AG10803 (cell line): Measurements from ENCODE around the gene RAB9A.
"Not testable (repeated sequence)": the region's sequence is repeated elsewhere in the genome, so short reads cannot be mapped to it uniquely, and the experiment has no call there.

Experiments used
- DNase-seq: peaks from one replicate; pipeline ENCODE4 v3.0.0; 2010; ENCODE audit warnings: low read depth
- H3K4me3 ChIP-seq: 2 replicates; pipeline ENCODE4 v1.5.1; 2011; ENCODE audit warnings: mild to moderate bottlenecking, low read length, control low read depth
- CTCF ChIP-seq: conservative IDR thresholded peaks from 2 replicates; pipeline ENCODE4 v1.5.1; 2011; ENCODE audit warnings: mild to moderate bottlenecking, low read length, control low read depth, inconsistent platforms

The RAB9A gene

DNA sequence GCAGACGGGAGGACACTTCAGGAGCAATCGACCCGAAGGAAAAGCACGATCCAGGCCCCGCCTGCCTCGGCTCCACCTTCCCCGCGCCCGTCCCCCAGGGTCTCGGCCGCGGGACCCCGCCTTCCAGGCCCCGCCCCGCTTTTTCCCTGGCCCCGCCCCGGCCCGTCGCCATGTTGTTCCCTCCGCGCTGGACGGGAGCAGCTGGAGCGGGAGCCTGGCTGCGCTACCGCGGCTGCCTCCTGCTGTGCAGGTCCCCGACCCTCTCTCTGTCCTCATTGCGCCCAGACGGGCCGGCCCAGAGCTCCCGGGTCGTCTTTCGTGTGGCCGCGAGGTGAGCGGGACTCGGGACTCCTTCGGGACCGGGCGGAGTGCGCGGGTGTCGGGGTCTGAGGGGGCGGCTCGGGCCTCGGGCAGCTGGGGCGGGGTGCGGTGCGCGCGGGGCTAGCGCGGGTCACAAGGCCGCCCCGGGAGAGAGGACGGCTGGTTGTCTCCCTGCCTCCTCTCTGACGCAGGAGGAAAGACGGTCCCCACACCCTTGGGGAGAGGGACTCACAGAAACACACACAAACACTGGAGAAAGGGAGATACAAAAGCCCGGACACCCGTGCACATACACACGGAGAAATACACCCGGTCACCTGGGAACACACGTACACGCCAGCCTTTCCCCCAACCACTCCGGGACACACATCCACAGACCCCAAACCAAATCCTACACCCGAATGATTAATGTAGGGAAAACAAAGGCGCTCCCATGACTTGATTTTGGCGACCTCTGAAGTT lies at the start of gene RAB9A:
Gene RAB9A, plus strand, starts transcription at position 171 of the 783 bp plus-strand sequence. CDS start 19,619 bp downstream, outside the sequence.
- TF ChIP-seq CTCF = no peak
- peak within 1 kb of the TSS; percentile 79 for H3K4me3 ChIP-seq
- DNase-seq = peak; percentile 62

GRCh38 chrX:13641684-13642083 lies 47.2 kb upstream of the RAB9A start:
- DNase-seq = not testable (repeated sequence)

DNA sequence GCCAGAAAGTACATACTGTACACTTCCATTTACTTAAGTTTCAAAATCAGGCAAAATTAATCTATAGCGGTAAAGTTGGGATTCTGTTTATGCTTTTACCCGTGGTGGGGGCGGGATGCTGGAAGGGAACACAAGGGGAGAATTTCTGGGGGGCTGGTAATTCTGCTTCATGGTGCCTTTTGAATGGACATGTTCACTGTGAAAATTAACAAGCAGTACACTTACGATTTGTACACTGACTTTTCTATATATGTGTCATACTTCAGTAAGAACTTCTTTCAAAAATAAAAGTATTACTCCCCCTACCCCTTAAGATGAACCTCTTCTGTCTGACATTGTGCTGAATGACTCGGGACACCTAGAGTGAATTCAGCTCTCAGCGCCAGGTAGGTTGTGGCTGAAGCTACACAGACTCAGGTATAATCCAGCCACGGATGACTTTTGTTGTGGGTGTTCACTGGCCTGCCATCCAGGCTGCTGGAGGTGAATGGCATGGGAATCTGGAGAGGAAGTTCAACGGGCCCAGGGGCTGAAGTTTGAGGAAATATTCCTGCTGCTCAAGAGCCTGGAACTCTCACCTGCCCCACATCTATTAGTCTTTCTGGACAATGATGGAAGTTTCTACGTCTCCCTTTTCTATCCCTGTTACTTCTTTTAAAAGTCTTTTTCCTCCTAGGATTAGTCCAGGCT lies 43.3 kb upstream of the RAB9A start:
- no peak overlapping the region for H3K4me3 ChIP-seq
- no peak for DNase-seq

More at GRCh38 chrX:13641684-13642083, 47.2 kb upstream of the RAB9A start:
- H3K4me3 ChIP-seq = not testable (repeated sequence)

GRCh38 chrX:13646154-13646549 lies 42.8 kb upstream of the RAB9A start:
- DNase-seq = peak; percentile 66
- H3K4me3 ChIP-seq = no peak overlapping the region
- peak; percentile 78 for TF ChIP-seq CTCF

More for the DNA sequence above, 43.3 kb upstream of the RAB9A start:
- no peak for TF ChIP-seq CTCF

GRCh38 chrX:13647709-13648212 lies 41.2 kb upstream of the RAB9A start:
- no peak for DNase-seq
- H3K4me3 ChIP-seq = no peak overlapping the region
- no peak for TF ChIP-seq CTCF

- DNase-seq, H3K4me3 ChIP-seq: not testable (repeated sequence)
These were observed 40.6 kb upstream of the RAB9A start for GRCh38 chrX:13648336-13648735.

GRCh38 chrX:13649838-13650237 lies 39.1 kb upstream of the RAB9A start:
- TF ChIP-seq CTCF = no peak
- no peak overlapping the region for H3K4me3 ChIP-seq
- peak; percentile 67 for DNase-seq

DNA sequence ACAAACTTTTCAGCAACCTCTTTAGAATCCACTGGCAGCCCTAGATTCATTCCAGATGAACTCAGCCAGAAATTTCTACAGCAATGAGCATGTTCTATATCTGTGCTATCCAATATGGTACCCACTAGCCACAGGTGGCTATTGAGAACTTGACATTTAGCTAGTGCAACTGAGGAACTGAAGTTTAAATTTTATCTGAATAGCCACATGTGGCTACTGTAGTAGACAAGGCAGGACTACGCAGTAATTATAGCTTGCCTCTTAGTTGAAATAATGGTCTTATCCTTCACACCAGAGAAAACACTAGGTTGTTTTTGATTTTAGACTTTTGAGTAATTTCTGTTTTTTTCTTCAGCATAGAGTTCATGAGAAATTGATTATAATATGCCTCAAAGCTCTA lies 38.6 kb upstream of the RAB9A start:
- TF ChIP-seq CTCF = no peak
- no peak for DNase-seq
- no peak overlapping the region for H3K4me3 ChIP-seq
